IgD-negative memory B cell (primary cell): ENCODE data around the gene RSRC2. TPM values are rescaled to one million over a fixed set of nuclear protein-coding genes. Genes with fewer than 3 reads are reported as not detected.
"Not testable (repeated sequence)": the region's sequence is repeated elsewhere in the genome, so short reads cannot be mapped to it uniquely, and the experiment has no call there.

Experiments used
- H3K27ac Mint-ChIP-seq, 3 donors: one replicate each; pipeline ENCODE4 v1.8.0; 2020 to 2022; ENCODE audit warnings: mild to moderate bottlenecking in 3 of 3, mixed read lengths in 3 of 3, moderate library complexity in 1 of 3
- H3K27me3 Mint-ChIP-seq: one replicate; pipeline ENCODE4 v1.8.0; 2021; ENCODE audit warnings: mixed read lengths
- H3K36me3 Mint-ChIP-seq: one replicate; pipeline ENCODE4 v1.8.0; 2020; ENCODE audit warnings: mild to moderate bottlenecking, mixed read lengths
- H3K4me1 Mint-ChIP-seq, 3 donors: one replicate each; pipeline ENCODE4 v1.8.0; 2020 to 2022; ENCODE audit warnings: mixed read lengths in 3 of 3, mild to moderate bottlenecking in 1 of 3
- H3K4me3 Mint-ChIP-seq, 4 donors: one replicate each; pipeline ENCODE4 v1.8.0; 2020 to 2022; ENCODE audit warnings: mild to moderate bottlenecking in 4 of 4, mixed read lengths in 4 of 4, moderate library complexity in 3 of 4
- H3K9me3 Mint-ChIP-seq, 3 donors: one replicate each; pipeline ENCODE4 v1.8.0; 2020 to 2021; ENCODE audit warnings: mixed read lengths in 3 of 3, mild to moderate bottlenecking in 1 of 3
- polyA plus RNA-seq: library from polyadenylated mRNA; unstranded; fragments of 300-500 nt; fragmentation: Illumina TruSeq; gene quantifications from one replicate; pipeline ENCODE4 v1.2.3, GENCODE V29; 2021

Gene RSRC2
- polyA plus RNA-seq, 1 donor from 2014 or later, result 61.0 TPM

DNA sequence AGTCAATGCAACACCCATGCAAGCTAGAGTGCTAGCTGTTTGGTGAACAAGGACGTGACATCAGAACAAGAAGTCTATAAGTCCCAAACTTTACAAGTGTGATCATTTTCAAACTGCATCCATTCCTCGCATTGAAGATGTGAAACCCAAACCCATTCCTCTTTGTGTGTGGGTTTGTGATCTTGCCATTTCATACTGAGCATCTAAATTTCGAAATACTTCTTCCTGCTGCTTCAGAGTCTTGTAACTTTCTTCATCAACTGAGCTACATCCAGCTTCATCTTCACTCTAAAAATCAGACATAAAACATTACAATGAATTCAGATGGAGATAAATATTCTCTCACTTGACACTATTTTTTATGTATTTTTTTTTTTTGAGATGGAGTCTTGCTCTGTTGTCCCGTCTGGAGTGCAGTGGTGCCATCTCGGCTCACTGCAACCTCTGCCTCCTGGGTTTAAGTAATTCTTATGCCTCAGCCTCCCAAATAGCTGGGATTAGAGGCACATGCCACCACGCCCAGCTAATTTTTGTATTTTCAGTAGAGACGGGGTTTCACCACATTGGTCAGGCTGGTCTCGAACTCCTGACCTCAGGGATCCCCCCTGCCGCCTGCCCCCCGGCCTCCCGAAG is 21.2 kb downstream of the RSRC2 start:
- Mint-ChIP-seq H3K36me3 (no peaks in the 10 kb centered on the region), H3K4me3 (no peak overlapping the region), H3K27ac (peak overlapping the region in 1 of 3 donors; percentile 72), H3K4me1 (peaks cover 13 to 19% (median 16%) of the 10 kb centered on the region in 3 donors), H3K27me3 (no peaks in the 10 kb centered on the region), H3K9me3 (no peaks in the 10 kb centered on the region)

DNA sequence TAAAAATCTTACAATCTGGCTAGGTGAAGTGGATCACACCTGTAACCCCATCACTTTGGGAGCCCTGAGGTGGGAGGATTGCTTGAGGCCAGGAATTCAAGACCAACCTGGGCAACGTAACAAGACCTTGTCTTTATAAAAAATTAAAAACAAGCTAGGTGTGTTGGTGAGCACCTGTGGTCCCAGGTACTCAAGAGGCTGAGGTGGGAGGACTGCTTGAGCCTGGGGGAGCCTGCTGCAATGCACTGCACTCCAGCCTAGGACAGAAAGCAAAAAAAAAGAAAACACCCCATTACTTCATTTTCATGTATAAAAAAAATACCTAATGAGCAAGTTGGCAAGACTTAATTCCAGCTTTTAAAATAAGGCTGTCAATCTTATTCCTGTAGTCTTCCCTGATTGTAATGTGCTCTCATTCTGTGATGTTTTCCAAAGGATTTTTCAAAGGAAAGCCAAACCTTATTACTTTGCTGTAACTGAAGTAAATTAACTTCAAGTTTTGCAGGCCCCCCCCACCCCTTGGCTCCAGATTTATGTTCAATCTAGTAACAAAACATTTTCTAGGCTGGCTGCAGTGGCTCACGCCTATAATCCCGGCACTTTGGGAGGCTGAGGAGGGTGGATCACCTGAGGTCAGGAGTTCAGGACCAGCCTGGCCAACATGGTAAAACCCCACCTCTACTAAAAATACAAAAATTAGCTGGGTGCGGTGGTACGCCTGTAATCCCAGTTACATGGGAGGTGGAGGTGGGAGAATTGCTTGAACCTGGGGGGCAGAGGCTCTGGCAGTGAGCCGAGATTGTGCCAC is 22.7 kb downstream of the RSRC2 start:
- no peaks in the 10 kb centered on the region for H3K27me3 Mint-ChIP-seq
- peaks cover 18 to 22% (median 22%) of the 10 kb centered on the region in 3 donors for H3K4me1 Mint-ChIP-seq
- H3K9me3 Mint-ChIP-seq, result no peaks in the 10 kb centered on the region
- peak overlapping the region in 1 of 4 donors; percentile 65 for H3K4me3 Mint-ChIP-seq
- peak overlapping the region; percentile 43 to 97 (median 89) for H3K27ac Mint-ChIP-seq
- peaks cover 2% of the 10 kb centered on the region for H3K36me3 Mint-ChIP-seq

DNA sequence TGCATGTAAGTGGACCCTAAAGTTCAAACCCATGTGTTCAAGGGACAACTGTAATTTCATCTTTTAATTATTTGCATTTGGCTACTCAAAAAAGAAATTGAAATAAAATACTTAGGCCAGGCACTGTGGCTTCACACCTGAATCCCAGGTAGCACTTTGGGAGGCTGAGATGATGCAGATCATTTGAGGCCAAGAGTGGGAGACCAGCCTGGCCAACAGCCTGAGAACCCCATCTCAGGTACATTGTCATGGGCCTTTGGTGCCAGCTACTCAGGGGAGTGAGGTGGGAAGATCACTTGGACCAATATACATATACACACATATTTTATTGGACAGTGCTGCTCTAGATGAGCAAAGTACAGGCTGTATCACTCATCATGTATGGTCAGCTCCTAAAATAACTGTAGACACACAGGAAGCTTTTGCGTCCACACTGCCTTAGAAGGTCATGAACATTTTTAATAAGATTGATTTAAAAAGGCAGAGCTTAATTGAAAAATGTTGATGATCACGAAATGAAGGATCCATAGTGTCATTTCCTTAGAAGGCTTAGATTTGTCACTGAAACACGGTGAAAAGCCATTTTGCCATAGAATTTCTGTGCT is 23.5 kb downstream of the RSRC2 start:
- Mint-ChIP-seq H3K27ac (peak overlapping the region; percentile 43 to 97 (median 89)), H3K4me3 (peak overlapping the region in 2 of 4 donors; percentile 65 to 72), H3K27me3 (no peaks in the 10 kb centered on the region), H3K36me3 (peaks cover 2% of the 10 kb centered on the region), H3K9me3 (no peaks in the 10 kb centered on the region), H3K4me1 (peaks cover 22 to 27% (median 25%) of the 10 kb centered on the region in 3 donors)

DNA sequence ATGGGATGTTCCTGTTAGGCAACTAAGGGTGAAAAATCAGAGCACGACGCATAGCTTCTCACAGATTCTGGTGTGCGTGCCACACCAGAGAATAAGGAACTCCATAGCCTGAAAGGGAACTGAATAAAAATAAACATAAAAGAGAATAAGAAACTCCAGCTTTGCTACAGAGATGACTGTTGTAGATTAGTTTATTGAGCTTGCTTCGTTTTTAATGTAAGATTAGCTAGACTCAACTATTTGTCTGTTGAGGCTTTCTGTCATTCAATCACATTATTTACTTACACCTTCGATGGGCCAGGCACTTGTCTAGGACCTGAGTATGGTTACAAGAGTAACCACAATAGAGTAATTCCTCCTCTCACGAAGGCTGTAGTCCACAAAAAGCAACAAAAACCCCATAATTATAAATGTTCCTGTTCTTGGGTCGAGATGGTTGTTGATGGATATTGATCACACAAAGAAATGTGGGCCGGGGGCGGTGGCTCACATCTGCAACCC is 25.2 kb downstream of the RSRC2 start:
- Mint-ChIP-seq H3K36me3 (peaks cover 2% of the 10 kb centered on the region), H3K4me3 (peak overlapping the region; percentile 80 to 100 (median 98)), H3K27ac (peak overlapping the region; percentile 87 to 97 (median 89)), H3K4me1 (peaks cover 27 to 31% (median 30%) of the 10 kb centered on the region in 3 donors), H3K9me3 (no peaks in the 10 kb centered on the region), H3K27me3 (no peaks in the 10 kb centered on the region)

DNA sequence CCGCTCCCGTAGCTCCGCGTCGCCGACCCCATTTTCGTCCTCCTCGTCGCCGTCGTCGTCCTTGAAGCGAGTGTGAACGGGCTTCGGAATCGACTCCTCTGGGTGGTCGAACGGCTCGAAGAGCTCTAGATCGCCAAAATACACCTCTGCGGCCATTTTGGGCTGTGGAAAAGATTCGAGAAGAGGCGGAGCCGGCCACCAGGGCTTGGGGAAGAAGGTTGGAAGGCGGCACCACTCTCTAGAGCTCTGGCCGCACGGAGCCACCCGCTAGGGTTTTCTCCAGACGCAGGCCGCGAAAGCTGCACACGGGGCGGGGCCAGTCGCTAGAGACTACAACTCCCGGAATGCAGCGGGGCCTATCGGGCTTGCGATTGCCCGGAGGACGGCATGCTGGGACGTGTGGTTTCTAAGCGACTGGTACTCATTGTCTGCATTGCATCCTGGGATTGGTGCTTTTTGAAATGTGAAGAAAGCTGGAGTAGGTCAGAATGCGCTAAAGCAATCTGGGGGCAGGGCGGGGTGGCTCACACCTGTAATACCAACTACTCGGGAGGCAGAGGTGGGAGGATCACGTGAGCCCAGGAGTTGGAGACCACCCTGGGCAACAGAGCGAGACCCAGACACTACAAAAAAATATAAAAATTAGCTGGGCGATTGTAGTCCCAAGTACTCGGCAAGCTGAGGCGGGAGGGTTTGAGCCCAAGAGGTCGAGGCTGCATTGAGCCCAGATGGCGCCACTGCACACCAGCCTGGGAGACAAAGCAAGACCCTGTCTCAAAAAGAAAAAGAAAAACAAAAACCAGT is 25.8 kb downstream of the RSRC2 start, which contains the start of gene ZCCHC8:
Gene ZCCHC8 (minus strand): TSS at position 248 of the 804 bp plus-strand sequence. CDS start 92 bp downstream, at position 156.
- H3K27me3 Mint-ChIP-seq, result no peaks in the 10 kb centered on the region
- H3K4me1 Mint-ChIP-seq, result peaks cover 27 to 30% (median 28%) of the 10 kb centered on the region in 3 donors

DNA sequence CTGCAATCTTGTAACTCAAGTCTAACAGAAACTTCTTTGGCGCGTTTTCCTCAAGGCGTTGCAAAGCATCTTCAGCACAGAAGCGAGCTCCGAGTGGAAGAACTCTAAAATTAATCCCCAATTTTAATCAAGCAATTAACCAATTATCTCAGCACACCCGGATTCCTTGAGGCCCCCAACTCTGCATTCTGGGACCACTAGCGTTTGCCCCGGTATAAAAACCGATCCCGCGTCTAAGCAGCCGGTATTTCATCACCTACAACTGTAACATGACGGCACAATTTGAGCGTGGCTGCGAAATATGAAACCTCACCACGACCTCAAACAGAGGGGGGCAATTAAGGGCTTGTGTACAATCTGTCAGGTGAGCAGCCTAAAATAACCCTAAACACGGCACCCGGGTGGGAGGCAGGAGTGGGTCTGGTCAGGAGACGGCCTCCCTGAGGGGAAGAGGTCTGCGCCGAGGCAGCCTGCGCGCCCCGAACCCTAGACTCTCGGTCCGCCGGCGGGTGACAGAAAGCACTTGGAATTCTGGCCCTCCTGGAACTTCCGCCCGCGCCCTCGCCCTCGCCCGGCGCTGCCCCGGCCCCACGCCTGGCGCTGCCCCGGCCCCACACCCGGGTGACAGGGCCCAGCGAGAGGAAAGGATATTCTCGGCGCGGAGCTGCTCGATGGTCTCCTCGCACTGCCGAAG is 26.6 kb downstream of the RSRC2 start:
- H3K4me3 Mint-ChIP-seq, result peak overlapping the region; percentile 80 to 100 (median 98)
- no peaks in the 10 kb centered on the region for H3K27me3 Mint-ChIP-seq
- H3K9me3 Mint-ChIP-seq, result no peaks in the 10 kb centered on the region
- H3K36me3 Mint-ChIP-seq, result peaks cover 2% of the 10 kb centered on the region
- H3K4me1 Mint-ChIP-seq, result peaks cover 27 to 31% (median 30%) of the 10 kb centered on the region in 3 donors
- H3K27ac Mint-ChIP-seq, result peak overlapping the region; percentile 87 to 97 (median 89)

More for the DNA sequence above, 25.8 kb downstream of the RSRC2 start, which contains the start of gene ZCCHC8:
- Mint-ChIP-seq H3K27ac (peak within 1 kb of the TSS; percentile 87 to 97 (median 89)), H3K9me3 (no peaks in the 10 kb centered on the region), H3K4me3 (peak within 1 kb of the TSS; percentile 80 to 100 (median 98)), H3K36me3 (peaks cover 2% of the 10 kb centered on the region)

DNA sequence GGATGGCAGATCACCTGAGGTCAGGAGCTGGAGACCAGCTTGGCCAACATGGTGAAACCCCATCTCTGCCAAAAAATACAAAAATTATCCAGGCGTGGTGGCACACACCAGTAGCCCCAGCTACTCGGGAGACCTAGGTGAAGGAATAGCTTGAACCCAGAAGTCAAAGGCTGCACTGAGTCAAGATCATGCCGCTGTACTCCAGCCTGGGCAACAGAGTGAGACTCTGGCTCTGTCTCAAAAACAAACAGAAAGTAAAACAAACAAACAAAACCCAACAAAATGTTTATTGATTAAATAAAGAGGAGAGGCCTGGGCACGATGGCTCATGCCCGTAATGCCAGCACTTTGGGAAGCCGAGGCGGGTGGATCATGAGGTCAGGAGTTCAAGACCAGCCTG is 31.5 kb downstream of the RSRC2 start:
- peak overlapping the region in 2 of 4 donors; percentile 63 to 76 for H3K4me3 Mint-ChIP-seq
- H3K27me3 Mint-ChIP-seq, result no peaks in the 10 kb centered on the region
- H3K36me3 Mint-ChIP-seq, result peaks cover 6% of the 10 kb centered on the region
- no peak overlapping the region for H3K27ac Mint-ChIP-seq
- no peaks in the 10 kb centered on the region for H3K9me3 Mint-ChIP-seq
- peaks cover 18 to 23% (median 21%) of the 10 kb centered on the region in 3 donors for H3K4me1 Mint-ChIP-seq

DNA sequence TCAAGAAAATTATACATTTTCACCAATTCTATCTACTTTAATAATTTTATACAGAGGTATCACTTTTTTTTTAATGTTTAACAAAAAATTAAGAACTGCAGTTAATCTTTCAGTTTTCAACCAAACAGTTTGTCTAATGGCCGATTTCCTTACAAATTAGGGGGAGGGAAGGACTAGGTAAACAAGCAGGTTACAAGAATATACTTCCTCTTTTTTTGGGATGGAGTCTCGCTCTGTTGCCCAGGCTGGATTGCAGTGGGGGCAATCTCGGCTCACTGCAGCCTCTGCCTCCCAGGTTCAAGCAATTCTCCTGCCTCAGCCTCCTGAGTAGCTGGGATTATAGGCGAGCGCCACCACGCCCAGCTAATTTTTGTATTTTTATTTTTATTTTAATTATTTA is 33.5 kb downstream of the RSRC2 start:
- H3K27me3 Mint-ChIP-seq, H3K9me3 Mint-ChIP-seq, H3K27ac Mint-ChIP-seq, H3K36me3 Mint-ChIP-seq, H3K4me3 Mint-ChIP-seq: not testable (repeated sequence)
- H3K4me1 Mint-ChIP-seq, result peaks cover 12 to 13% (median 12%) of the 10 kb centered on the region in 3 donors

DNA sequence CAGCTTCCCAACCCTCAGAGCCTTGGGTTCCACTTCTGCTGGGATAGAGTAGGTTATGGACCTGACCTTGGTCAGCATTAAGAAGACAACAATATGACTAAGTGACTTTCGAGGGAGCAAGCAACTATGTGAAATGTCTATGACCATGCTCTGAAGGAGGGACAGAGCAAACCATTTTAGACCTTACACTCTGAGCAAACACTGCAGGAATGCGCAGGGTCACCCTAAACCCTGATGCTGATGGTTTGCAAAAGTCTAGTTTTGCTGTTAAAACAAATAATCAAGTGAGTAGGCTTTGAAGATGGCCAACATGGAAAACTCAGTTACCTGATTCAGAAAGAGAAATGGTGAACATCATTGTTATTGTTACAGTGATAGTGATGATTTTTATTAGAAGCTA is 34.7 kb downstream of the RSRC2 start:
- no peaks in the 10 kb centered on the region for H3K9me3 Mint-ChIP-seq
- H3K4me1 Mint-ChIP-seq, result peaks cover 6 to 12% (median 7%) of the 10 kb centered on the region in 3 donors
- H3K27ac Mint-ChIP-seq, result no peak overlapping the region
- no peaks in the 10 kb centered on the region for H3K27me3 Mint-ChIP-seq
- peak overlapping the region in 1 of 4 donors; percentile 32 for H3K4me3 Mint-ChIP-seq
- H3K36me3 Mint-ChIP-seq, result peaks cover 4% of the 10 kb centered on the region

DNA sequence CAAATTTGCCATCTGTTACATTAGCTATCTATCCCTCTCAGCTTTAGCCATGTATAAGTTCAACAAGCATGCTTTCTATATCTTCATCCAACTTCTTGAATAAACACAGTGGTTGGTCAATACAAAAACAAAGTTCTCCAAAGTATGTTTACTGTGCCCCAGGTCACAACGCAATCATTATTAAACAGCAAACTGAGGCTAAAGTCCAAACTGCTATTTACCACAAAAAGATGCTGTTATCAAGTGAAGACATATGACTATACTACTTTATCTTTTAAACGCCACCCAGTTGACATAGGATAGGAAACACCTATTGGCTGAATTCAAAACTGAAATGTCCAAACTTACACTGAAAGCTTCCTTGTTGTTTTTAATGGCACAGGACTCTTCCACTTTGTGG is 37.7 kb downstream of the RSRC2 start:
- Mint-ChIP-seq H3K9me3 (no peaks in the 10 kb centered on the region), H3K4me3 (no peak overlapping the region), H3K27me3 (no peaks in the 10 kb centered on the region), H3K4me1 (peaks cover 3 to 12% (median 4%) of the 10 kb centered on the region in 3 donors), H3K36me3 (peaks cover 4% of the 10 kb centered on the region), H3K27ac (no peak overlapping the region)

DNA sequence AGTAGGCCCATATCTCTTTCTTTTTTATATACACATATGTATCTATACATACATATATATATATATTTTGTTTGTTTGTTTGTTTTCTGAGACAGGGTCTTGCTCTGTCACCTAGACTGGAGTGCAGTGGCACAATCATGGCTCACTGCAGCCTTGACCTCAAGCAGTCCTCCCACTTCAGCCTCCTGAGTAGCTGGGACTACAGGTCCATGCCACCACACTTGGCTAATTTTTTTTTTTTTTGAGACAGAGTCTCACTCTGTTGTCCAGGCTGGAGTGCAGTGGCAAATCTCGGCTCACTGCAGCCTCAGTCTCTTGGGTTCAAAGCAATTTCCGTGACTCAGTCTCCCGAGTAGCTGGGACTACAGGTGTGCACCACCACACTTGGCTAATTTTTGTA is 38.9 kb downstream of the RSRC2 start:
- not testable (repeated sequence) for H3K4me3 Mint-ChIP-seq, H3K9me3 Mint-ChIP-seq, H3K27ac Mint-ChIP-seq, H3K36me3 Mint-ChIP-seq, H3K27me3 Mint-ChIP-seq
- H3K4me1 Mint-ChIP-seq, result peaks cover 0 to 12% (median 4%) of the 10 kb centered on the region in 3 donors

DNA sequence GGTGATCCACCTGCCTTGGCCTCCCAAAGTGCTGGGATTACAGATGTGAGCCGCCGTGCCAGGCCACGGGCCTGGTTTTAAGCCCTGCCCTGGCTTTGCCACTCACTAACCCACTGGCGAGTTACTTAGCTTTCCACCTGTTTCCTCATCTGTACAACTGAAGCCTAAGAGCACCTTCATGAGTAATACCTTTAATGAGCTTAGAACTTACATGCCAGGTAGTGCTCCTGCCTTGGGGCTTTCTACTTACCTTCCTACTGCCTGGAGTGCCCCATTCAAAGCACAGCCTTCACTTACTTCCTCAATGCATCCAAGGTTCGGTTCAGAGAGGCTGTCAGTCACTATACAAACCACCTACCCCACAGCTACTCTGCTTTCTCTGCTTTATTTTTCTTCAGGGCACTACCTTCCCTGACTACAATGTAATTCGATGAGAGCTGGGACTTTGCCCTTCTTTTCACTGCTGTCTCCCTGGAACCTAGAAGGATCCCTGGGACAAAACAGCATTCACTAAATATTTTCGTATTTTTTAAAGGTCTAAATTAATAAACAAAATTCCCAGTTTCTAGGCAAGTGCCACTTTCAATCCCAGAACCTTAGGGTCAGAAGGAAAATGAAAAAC is 39.8 kb downstream of the RSRC2 start:
- Mint-ChIP-seq H3K27me3 (no peaks in the 10 kb centered on the region), H3K4me1 (peaks cover 0 to 7% (median 2%) of the 10 kb centered on the region in 3 donors), H3K9me3 (no peaks in the 10 kb centered on the region), H3K36me3 (peaks cover 3% of the 10 kb centered on the region), H3K27ac (peak overlapping the region in 1 of 3 donors; percentile 31), H3K4me3 (no peak overlapping the region)

DNA sequence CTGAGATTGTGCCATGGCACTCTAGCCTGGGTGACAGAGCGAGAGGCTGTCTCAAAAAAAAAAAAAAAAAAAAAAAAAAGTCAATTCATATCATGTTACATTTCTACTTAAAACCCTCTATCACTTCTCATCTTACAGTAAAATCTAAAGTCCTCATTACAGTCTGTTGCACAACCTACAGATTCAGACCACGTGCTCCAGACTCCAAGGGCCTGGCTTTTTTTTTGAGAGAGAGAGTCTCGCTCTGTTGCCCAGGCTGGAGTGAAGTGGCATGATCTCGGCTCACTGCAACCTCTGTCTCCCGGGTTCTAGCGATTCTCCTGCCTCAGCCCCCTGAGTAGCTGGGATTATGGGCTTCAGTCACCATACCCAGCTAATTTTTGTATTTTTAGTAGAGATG is 40.4 kb downstream of the RSRC2 start:
- H3K4me1 Mint-ChIP-seq, H3K36me3 Mint-ChIP-seq, H3K9me3 Mint-ChIP-seq, H3K4me3 Mint-ChIP-seq, H3K27me3 Mint-ChIP-seq: not testable (repeated sequence)
- H3K27ac Mint-ChIP-seq, result peak overlapping the region in 1 of 3 donors; percentile 31
